ENCODE measurements around the gene KCNK4.

KCNK4 gene

DNA sequence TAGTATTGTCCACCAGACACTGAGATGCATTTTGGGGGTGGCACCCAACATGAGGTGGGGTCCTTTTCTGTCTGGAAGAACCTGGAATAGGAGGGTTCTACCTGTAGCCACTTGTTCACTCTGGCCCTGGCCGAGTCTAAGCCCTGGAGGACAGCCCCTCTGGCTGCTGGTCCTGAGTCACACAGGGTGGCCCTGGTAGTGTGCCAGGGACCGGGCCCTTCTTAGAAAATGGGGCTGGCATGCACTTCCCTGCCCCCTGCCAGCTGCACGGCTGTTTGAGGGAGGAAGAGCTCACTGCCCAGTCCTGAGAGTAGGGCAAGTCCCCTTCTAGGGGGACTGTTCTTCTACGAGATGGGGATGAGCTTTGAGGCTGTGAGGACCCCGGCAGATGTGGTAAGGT, 37.6 kb upstream of the KCNK4 start:
- no peak for DNase-seq (ENCODE audit: low read depth)
- TF ChIP-seq, protein P1, sequence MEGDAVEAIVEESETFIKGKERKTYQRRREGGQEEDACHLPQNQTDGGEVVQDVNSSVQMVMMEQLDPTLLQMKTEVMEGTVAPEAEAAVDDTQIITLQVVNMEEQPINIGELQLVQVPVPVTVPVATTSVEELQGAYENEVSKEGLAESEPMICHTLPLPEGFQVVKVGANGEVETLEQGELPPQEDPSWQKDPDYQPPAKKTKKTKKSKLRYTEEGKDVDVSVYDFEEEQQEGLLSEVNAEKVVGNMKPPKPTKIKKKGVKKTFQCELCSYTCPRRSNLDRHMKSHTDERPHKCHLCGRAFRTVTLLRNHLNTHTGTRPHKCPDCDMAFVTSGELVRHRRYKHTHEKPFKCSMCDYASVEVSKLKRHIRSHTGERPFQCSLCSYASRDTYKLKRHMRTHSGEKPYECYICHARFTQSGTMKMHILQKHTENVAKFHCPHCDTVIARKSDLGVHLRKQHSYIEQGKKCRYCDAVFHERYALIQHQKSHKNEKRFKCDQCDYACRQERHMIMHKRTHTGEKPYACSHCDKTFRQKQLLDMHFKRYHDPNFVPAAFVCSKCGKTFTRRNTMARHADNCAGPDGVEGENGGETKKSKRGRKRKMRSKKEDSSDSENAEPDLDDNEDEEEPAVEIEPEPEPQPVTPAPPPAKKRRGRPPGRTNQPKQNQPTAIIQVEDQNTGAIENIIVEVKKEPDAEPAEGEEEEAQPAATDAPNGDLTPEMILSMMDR (IDR thresholded peaks at IDR 0.05; ENCODE audit: low read length, missing control alignments) = no peak
- H3K4me3 ChIP-seq (replicated peaks; ENCODE audit: low read depth, low read length) = no peak overlapping the region

- DNase-seq (ENCODE audit: low read depth) = no peak
- TF ChIP-seq, protein P1 (IDR thresholded peaks at IDR 0.05; ENCODE audit: low read length, missing control alignments) = no peak
- H3K4me3 ChIP-seq (replicated peaks; ENCODE audit: low read depth, low read length) = no peak overlapping the region
These were observed 36.8 kb upstream of the KCNK4 start for GRCh38 chr11:64254326-64254725.

DNA sequence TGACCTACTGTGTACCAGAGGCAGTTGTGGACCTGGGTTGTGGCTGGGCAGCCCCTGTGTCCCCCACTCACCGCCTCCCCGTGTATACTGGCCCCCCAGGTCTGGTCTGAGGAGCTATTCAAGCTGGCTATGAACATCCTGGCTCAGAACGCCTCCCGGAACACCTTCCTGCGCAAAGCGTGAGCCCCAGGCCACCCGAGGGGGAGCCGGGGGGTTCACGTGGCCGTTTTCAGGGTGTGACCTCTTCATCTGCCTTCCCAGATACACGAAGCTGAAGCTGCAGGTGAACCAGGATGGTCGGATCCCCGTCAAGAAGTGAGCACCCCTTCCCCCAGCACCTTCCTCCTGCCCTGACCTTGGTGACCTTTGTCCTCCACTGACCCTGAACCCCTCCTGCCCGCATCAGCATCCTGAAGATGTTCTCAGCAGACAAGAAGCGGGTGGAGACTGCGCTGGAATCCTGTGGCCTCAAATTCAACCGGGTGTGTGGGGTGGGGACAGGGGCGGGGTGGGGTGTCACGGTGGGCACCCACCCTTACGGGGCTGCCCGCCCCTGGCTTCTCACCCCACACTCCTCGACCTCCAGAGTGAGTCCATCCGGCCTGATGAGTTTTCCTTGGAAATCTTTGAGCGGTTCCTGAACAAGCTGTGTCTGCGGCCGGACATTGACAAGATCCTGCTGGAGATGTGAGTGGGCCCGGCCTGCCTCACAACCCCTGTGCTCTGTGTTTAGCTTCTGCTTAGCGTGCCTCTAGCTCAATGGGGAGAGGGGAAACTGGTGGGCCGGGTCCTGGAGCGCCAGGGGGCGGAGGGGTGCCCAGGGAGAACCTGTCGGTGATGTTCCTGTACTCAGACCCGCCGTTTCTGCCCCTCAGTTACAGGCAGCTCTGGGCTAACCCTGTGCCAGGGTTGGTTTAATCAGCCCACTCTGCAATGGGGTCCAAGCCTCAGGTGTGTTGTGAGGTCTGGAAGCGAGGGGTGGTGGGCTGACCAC, 35.7 kb upstream of the KCNK4 start:
- TF ChIP-seq, protein P1 (IDR thresholded peaks at IDR 0.05; ENCODE audit: low read length, missing control alignments) = no peak
- H3K4me3 ChIP-seq (replicated peaks; ENCODE audit: low read depth, low read length) = no peak overlapping the region
- DNase-seq (ENCODE audit: low read depth) = no peak

- DNase-seq (ENCODE audit: low read depth) = no peak
- TF ChIP-seq, protein P1 (IDR thresholded peaks at IDR 0.05; ENCODE audit: low read length, missing control alignments) = no peak
- H3K4me3 ChIP-seq (replicated peaks; ENCODE audit: low read depth, low read length) = no peak overlapping the region
These were observed 34.8 kb upstream of the KCNK4 start for GRCh38 chr11:64256300-64256699.

DNA sequence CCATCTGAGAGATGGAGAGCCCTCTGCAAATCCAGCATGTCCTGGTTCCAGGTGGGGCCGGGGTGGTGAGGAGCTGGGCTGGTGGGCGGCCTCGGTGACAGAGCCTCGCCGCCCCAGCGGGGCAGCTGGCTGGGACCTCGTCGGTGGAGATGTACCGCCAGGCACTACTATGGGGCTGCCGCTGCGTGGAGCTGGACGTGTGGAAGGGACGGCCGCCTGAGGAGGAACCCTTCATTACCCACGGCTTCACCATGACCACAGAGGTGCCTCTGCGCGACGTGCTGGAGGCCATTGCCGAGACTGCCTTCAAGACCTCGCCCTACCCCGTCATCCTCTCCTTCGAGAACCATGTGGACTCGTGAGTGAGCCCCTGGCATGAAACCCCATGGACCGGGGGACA, 32.7 kb upstream of the KCNK4 start:
- TF ChIP-seq, protein P1 (IDR thresholded peaks at IDR 0.05; ENCODE audit: low read length, missing control alignments) = no peak
- no peak for DNase-seq (ENCODE audit: low read depth)
- H3K4me3 ChIP-seq (replicated peaks; ENCODE audit: low read depth, low read length) = no peak overlapping the region

DNA sequence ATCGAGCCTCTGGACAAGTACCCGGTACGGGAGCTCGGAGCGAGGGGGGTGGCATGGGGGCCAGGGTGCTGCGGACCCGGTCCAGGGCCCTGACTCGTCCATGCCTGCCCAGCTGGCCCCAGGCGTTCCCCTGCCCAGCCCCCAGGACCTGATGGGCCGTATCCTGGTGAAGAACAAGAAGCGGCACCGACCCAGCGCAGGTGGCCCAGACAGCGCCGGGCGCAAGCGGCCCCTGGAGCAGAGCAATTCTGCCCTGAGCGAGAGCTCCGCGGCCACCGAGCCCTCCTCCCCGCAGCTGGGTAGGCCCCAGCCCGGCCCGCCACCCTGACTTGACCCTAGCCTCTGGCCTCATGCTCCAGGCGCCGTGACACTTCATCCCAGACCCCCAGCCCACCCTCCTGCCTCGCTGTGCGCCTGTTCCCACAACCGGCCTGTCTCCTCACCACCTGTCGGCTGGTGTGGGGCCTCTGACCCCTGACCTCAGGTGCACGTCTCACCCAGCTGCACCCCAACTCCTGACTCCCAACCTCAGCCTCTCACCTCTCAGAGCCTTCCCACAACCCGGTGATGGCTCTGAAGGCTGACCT, 32.1 kb upstream of the KCNK4 start:
- no peak overlapping the region for H3K4me3 ChIP-seq (replicated peaks; ENCODE audit: low read depth, low read length)
- TF ChIP-seq, protein P1 (IDR thresholded peaks at IDR 0.05; ENCODE audit: low read length, missing control alignments) = no peak
- DNase-seq (ENCODE audit: low read depth) = no peak

All from fibroblast of pulmonary artery (primary cell).